ENCODE data around the gene DGKG.

The DGKG gene

GRCh38 chr3:186368176-186368575 lies 6.1 kb upstream of the DGKG start:
- no peak for DNase-seq

- DNase-seq: no peak
Measured at GRCh38 chr3:186367631-186368030, 5.6 kb upstream of the DGKG start.

GRCh38 chr3:186366206-186366605 lies 4.2 kb upstream of the DGKG start:
- no peak for DNase-seq

- peak in 30 of 56 donors; percentile 6 to 65 (median 30) for DNase-seq
Measured at GRCh38 chr3:186365202-186365974, 3.4 kb upstream of the DGKG start.

GRCh38 chr3:186362988-186363387 lies 954 bp upstream of the DGKG start:
- DNase-seq: no peak

- no peak for DNase-seq
Measured at GRCh38 chr3:186362537-186362842, 456 bp upstream of the DGKG start.

GRCh38 chr3:186361246-186361761 lies 730 bp downstream of the DGKG start:
- DNase-seq: peak in 2 of 56 donors; percentile 47 to 56

GRCh38 chr3:186360779-186361178 lies 1.3 kb downstream of the DGKG start:
- peak in 19 of 56 donors; percentile 3 to 49 (median 20) for DNase-seq

GRCh38 chr3:186359078-186359477 lies 3.0 kb downstream of the DGKG start:
- no peak for DNase-seq

GRCh38 chr3:186356152-186356551 lies 5.9 kb downstream of the DGKG start:
- no peak for DNase-seq

- DNase-seq: no peak
Measured at GRCh38 chr3:186354100-186354499, 7.9 kb downstream of the DGKG start.

- DNase-seq: no peak
Measured at GRCh38 chr3:186352369-186352768, 9.7 kb downstream of the DGKG start.

- peak in 1 of 56 donors; percentile 13 for DNase-seq
Measured at GRCh38 chr3:186342197-186342596, 19.8 kb downstream of the DGKG start.

GRCh38 chr3:186340204-186340603 lies 21.8 kb downstream of the DGKG start:
- DNase-seq: no peak

- DNase-seq: no peak
Measured at GRCh38 chr3:186339180-186339918, 22.7 kb downstream of the DGKG start.

- DNase-seq: no peak
Measured at GRCh38 chr3:186333256-186333655, 28.8 kb downstream of the DGKG start.

- DNase-seq: no peak
Measured at GRCh38 chr3:186330772-186331460, 31.1 kb downstream of the DGKG start.

- no peak for DNase-seq
Measured at GRCh38 chr3:186329589-186329988, 32.4 kb downstream of the DGKG start.

- no peak for DNase-seq
Measured at GRCh38 chr3:186327912-186328487, 34.0 kb downstream of the DGKG start.

GRCh38 chr3:186322761-186323160 lies 39.3 kb downstream of the DGKG start:
- no peak for DNase-seq

GRCh38 chr3:186321746-186322145 lies 40.3 kb downstream of the DGKG start:
- DNase-seq: no peak
